ENCODE results near the gene MRM2. TPM values are rescaled to one million over a fixed set of nuclear protein-coding genes. Genes with fewer than 3 reads are reported as not detected.

Gene MRM2
- total RNA-seq, 2 experiments from 2014 or later, result 36.7 to 37.8 TPM

DNA sequence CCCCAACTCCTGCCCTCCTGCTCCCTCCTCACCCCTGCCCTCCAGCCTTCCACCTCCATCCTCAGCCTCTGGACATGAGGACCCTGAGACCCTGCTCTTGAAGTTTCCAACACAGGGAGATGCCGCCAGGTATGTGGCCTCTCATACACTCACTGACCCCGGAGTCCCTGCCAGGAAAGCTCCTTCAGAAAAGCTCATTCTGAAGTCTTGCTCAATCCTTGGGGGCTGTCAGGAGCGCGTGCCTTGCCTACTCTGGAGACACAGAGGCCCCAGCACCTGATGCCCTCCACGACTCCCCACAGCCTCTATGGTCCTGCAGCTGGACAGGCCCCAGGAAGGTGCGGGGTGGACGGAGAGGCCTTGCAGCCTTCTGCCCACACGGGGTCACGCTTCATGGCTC, 11.0 kb upstream of the MRM2 start:
- H3K4me3 Mint-ChIP-seq, result no peak overlapping the region
- no peak for ATAC-seq
- H3K27me3 Mint-ChIP-seq (ENCODE audit: low read depth), result no peaks in the 10 kb centered on the region
- H3K9me3 Mint-ChIP-seq (ENCODE audit: insufficient read depth), result no peaks in the 10 kb centered on the region
- H3K27ac Mint-ChIP-seq, result peak overlapping the region; percentile 77
- peaks cover 38% of the 10 kb centered on the region for H3K36me3 Mint-ChIP-seq (ENCODE audit: low read depth)
- ChIA-PET CTCF (no interaction called here), POLR2A (interaction anchor here (1.0 kb wide), 1 partner anchor 48 kb away, joined by 3 read pairs; no protein-coding TSS in a partner anchor)
- no peak for DNase-seq
- peaks cover 47% of the 10 kb centered on the region for H3K4me1 Mint-ChIP-seq (ENCODE audit: low read depth)

DNA sequence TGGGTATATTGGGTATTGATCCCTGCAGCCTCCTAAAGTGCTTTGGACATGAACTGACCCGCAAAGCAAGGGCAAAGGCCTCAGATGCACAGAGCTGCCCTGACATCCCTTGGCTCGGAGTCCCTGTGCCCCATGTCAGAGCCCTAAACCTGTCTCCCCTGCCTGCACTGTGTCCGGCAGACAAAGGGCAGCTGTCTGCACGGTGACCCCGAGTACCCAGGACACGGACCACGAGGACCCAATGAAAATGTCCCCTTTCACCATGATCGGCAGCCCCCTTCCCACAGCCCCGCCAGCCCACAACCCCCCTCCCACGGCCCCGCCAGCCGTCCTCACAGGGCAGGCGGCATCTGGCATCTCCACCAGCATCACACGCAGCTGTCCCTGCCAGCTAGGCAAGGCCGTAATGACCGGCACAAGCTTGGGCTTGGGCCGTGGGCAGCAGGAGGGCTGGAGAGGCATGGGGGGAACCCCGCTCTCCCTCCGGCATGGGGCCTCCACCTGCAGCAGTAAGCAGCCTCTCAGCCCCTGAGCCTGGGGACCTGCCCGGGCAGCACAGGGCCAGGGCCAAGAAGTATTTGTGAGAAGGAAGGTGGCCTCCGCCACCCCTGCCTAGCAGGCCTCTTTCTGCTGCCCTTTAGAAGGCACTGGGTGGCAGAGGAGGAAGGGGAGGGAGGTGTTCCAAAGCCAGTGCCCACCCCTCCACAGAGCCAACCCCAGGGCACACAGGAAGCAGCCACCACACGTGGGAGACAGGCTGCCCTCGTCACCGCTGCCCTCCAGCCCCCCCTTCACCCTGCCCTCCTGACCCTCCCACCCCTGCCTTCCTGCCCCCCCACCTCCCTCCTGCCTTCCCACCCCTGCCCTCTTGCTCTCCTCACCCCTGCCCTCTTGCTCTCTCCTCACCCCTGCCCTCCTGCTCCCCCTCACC, 10.1 kb upstream of the MRM2 start:
- H3K36me3 Mint-ChIP-seq (ENCODE audit: low read depth), result peaks cover 39% of the 10 kb centered on the region
- POLR2A ChIA-PET, result no interaction called here
- H3K27ac Mint-ChIP-seq, result peak overlapping the region; percentile 66
- H3K4me3 Mint-ChIP-seq, result no peak overlapping the region
- no peaks in the 10 kb centered on the region for H3K27me3 Mint-ChIP-seq (ENCODE audit: low read depth)
- DNase-seq (peak; percentile 31), ATAC-seq (no peak)
- H3K9me3 Mint-ChIP-seq (ENCODE audit: insufficient read depth), result no peaks in the 10 kb centered on the region
- CTCF ChIA-PET, result no interaction called here
- H3K4me1 Mint-ChIP-seq (ENCODE audit: low read depth), result peaks cover 53% of the 10 kb centered on the region

DNA sequence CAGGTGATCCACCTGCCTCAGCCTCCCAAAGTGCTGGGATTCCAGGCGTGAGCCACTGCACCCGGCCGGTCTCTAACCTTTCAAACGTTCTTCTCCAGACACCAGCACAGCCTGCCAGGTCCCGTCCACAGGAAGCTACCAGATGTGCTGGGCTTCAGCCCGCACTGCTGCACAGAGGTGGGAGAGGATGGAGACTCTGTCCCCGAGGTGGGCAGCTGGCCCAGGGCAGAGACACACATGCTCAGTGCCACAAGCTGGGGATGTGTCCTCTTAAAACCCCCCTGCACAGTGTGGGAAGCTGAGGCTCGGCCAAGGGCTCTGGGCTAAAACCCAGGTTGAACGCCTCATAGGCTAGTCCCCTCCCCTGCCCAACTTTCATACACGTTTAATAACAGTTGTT, 9.4 kb upstream of the MRM2 start:
- ChIA-PET CTCF (interaction anchor here (1.1 kb wide), 1 partner anchor 97 kb away, joined by 4 read pairs; no protein-coding TSS in a partner anchor), POLR2A (interaction anchor here (0.6 kb wide), 1 partner anchor 9 kb away, joined by 4 read pairs; the partner anchor contains the start of genes MRM2 and NUDT1)
- no peak for DNase-seq
- H3K9me3 Mint-ChIP-seq (ENCODE audit: insufficient read depth), result no peaks in the 10 kb centered on the region
- peaks cover 55% of the 10 kb centered on the region for H3K4me1 Mint-ChIP-seq (ENCODE audit: low read depth)
- H3K4me3 Mint-ChIP-seq, result no peak overlapping the region
- no peak for ATAC-seq
- no peaks in the 10 kb centered on the region for H3K27me3 Mint-ChIP-seq (ENCODE audit: low read depth)
- H3K36me3 Mint-ChIP-seq (ENCODE audit: low read depth), result peaks cover 37% of the 10 kb centered on the region
- peak overlapping the region; percentile 52 for H3K27ac Mint-ChIP-seq

DNA sequence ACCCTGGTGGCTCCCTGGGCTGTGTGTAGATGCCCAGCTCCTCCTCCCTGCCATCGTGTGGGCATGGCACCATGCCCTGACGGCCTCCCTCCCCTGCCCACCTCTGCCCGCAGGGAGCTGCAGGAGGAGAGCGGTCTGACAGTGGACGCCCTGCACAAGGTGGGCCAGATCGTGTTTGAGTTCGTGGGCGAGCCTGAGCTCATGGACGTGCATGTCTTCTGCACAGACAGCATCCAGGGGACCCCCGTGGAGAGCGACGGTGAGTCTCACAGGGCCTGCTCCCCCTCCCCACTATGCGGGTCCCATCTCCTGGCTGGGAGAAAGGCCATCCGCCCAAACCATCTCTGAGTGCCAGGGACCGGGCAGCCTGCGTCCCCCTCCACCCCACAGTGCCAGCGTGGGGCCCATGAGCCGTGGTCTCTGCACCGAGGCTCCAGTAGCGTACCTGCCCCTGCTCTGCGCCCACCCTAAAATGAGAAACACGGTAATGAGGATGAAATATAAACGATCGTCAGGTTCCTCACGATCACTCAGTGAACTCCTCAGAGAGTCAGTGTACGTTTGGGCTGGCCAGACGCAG, 7.8 kb upstream of the MRM2 start:
- no peak for DNase-seq
- peak overlapping the region; percentile 82 for H3K27ac Mint-ChIP-seq
- H3K27me3 Mint-ChIP-seq (ENCODE audit: low read depth), result no peaks in the 10 kb centered on the region
- no peaks in the 10 kb centered on the region for H3K9me3 Mint-ChIP-seq (ENCODE audit: insufficient read depth)
- peaks cover 63% of the 10 kb centered on the region for H3K4me1 Mint-ChIP-seq (ENCODE audit: low read depth)
- no peak for ATAC-seq
- H3K36me3 Mint-ChIP-seq (ENCODE audit: low read depth), result peaks cover 42% of the 10 kb centered on the region
- ChIA-PET CTCF (interaction anchor here (1.4 to 2.3 kb wide), 4 partner anchors 12 to 455 kb away, joined by 3 to 9 read pairs (median 7); no protein-coding TSS in a partner anchor), POLR2A (interaction anchor here (0.6 to 1.0 kb wide), 3 partner anchors 104 to 464 kb away, joined by 3 to 4 read pairs (median 3); no protein-coding TSS in a partner anchor)
- peak overlapping the region; percentile 71 for H3K4me3 Mint-ChIP-seq

DNA sequence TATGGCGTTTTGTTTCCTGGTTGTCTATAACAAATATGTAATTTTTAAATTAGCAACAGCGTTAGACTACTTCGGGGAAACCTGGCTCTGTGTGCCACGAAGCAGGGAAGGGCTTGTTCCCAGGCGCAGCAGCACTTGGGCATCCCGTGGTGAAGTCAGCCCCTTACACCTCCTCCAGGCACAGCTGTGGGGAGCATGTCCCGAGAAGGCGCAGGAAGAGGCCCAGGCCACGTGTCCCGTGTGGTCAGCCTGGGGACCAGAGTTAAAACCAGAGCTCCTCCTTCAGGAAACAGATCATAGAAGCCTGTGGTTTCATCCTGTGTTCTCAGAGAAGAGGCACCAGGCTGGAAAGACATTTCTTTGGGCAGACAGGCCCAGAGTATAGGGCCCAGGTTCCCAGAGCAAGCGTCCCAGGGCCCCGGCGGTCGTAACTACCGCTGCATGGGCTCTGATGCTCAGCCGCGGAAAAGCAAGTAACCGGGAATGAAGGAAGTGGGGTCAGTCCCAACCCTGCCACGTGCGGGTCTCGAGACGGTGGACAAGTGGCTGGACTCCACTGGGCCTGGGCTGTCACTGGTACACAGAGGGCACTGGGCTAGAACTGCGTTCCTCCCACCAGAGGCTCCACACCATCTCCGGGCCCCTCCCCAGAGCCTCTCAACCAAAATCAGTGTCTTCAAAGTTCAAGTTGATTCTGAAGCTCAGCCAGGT, 7.1 kb upstream of the MRM2 start:
- H3K36me3 Mint-ChIP-seq (ENCODE audit: low read depth), result peaks cover 45% of the 10 kb centered on the region
- peak overlapping the region; percentile 82 for H3K27ac Mint-ChIP-seq
- H3K9me3 Mint-ChIP-seq (ENCODE audit: insufficient read depth), result no peaks in the 10 kb centered on the region
- DNase-seq, result peak; percentile 60
- peaks cover 62% of the 10 kb centered on the region for H3K4me1 Mint-ChIP-seq (ENCODE audit: low read depth)
- no peaks in the 10 kb centered on the region for H3K27me3 Mint-ChIP-seq (ENCODE audit: low read depth)
- ChIA-PET POLR2A (interaction anchor here (0.5 to 1.0 kb wide), 5 partner anchors 8 to 464 kb away, joined by 3 to 4 read pairs (median 3); no protein-coding TSS in a partner anchor), CTCF (interaction anchor here (1.2 to 2.3 kb wide), 5 partner anchors 13 to 454 kb away, joined by 3 to 9 read pairs (median 5); no protein-coding TSS in a partner anchor)
- ATAC-seq, result peak; percentile 60
- peak overlapping the region; percentile 71 for H3K4me3 Mint-ChIP-seq

DNA sequence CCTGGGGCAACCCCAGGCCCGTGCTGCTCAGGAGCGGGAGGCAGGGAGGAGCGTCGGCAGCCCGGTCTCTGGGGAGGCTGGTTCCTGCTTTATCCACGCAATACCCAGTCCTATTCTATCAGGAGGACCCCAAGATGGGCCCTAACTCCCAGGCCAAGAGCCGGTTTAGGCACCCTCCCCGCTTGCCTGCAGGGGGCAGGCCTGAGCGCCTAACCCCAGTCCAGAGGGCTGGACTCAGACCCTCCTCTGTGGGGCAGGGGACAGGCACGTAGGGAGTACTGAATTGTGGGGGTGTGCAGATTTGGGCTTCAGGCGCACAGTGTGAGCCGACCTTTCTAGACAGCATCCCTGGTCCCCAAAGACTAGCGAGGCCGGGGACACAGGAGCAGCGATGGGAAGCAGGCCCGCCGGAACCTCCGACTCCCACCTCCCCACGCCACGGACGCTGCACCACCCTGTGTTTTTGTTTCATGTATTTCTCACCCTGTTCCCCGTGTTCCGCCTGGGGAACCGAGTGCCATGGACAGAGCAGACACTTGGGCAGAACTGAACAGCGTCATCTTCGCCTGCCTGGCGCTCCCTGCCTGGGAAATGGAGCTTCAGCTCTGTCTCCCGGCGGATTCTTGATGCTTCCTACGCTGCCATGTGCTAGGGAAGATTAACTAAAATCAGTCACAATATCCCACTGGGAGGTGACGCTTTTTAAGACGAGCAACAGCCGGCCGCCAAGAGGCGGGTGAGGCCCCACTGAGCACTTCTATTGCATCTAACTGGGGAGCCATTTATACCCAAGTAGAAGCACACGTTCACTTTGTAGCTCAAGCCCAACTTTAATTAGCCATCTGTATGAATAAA, 5.4 kb upstream of the MRM2 start:
- peaks cover 71% of the 10 kb centered on the region for H3K4me1 Mint-ChIP-seq (ENCODE audit: low read depth)
- peaks cover 47% of the 10 kb centered on the region for H3K36me3 Mint-ChIP-seq (ENCODE audit: low read depth)
- ChIA-PET CTCF (interaction anchor here (0.8 to 2.5 kb wide), 6 partner anchors 14 to 452 kb away, joined by 3 to 9 read pairs (median 6); no protein-coding TSS in a partner anchor), POLR2A (no interaction called here)
- H3K9me3 Mint-ChIP-seq (ENCODE audit: insufficient read depth), result no peaks in the 10 kb centered on the region
- no peak overlapping the region for H3K4me3 Mint-ChIP-seq
- DNase-seq (peak; percentile 33), ATAC-seq (no peak)
- no peaks in the 10 kb centered on the region for H3K27me3 Mint-ChIP-seq (ENCODE audit: low read depth)
- no peak overlapping the region for H3K27ac Mint-ChIP-seq

DNA sequence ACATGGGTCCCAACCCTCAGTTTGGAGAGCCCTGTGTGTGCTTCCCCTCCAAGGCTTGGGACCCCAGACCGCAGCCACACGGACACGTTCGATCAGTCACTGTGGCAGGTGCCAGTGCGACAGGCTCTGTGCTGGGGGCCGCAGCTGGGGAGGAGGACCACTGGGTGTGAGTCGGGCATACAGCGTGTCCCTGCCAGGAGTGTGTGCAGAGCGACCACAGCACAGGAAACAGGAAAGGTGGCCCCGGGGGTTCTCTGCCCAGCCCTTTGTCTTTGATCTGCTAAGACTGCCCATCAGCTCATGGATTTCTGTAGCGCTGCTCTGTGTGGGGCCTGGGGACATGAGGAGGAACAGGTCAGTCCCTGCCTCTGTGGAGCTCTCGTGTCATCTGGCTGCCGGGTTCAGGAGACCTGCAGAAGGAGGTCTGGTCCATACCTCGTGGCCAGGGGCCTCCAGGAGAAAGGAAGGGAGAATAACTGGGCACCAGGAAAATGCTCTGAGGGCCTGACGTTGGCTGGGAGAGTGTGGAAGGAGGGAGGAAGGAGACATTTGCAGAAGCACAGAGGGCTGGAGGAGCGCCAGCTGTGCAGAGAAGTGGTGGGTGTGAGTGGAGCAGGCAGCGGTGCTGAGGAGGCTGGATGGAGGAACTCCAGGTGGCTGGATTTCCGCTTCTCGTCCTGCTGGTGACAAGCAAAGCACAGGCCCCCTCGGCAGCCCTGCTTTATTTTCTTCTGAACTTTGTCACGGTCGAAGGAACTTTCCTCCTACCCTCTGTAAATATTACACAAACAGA, 4.1 kb upstream of the MRM2 start:
- Mint-ChIP-seq H3K4me1 (ENCODE audit: low read depth) (peaks cover 66% of the 10 kb centered on the region), H3K4me3 (no peak overlapping the region), H3K27ac (peak overlapping the region; percentile 46), H3K27me3 (ENCODE audit: low read depth) (no peaks in the 10 kb centered on the region), H3K9me3 (ENCODE audit: insufficient read depth) (no peaks in the 10 kb centered on the region), H3K36me3 (ENCODE audit: low read depth) (peaks cover 39% of the 10 kb centered on the region)
- no peak for DNase-seq
- CTCF ChIA-PET, result interaction anchor here (2.5 kb wide), 1 partner anchor 102 kb away, joined by 9 read pairs; no protein-coding TSS in a partner anchor
- ATAC-seq, result no peak
- POLR2A ChIA-PET, result no interaction called here

DNA sequence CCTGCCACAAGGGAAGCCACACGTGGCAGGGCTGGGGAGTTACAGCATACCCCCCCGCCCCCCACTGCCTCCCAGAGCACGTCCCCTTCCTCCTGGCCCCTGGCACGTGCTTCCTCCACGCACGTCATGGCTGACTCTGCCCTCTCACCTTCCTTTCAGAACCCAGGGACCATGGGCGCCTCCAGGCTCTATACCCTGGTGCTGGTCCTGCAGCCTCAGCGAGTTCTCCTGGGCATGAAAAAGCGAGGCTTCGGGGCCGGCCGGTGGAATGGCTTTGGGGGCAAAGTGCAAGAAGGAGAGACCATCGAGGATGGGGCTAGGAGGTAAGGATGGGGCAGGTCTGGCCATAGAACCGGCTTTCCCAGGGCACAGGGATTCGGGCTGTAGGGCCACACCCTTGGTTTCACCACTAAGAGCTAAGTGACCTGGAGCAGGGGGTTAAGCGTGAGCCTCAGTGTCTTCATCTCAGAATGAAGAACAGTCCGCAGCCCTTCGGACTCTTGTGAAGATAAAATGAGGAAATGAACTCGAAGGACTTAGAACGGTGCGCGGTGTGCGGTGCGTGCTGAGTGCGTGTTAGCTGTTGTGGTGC, 2.5 kb upstream of the MRM2 start:
- Mint-ChIP-seq H3K4me1 (ENCODE audit: low read depth) (peaks cover 67% of the 10 kb centered on the region), H3K27ac (no peak overlapping the region), H3K27me3 (ENCODE audit: low read depth) (no peaks in the 10 kb centered on the region), H3K9me3 (ENCODE audit: insufficient read depth) (no peaks in the 10 kb centered on the region), H3K36me3 (ENCODE audit: low read depth) (peaks cover 34% of the 10 kb centered on the region), H3K4me3 (no peak overlapping the region)
- DNase-seq (no peak), ATAC-seq (no peak)
- CTCF ChIA-PET, result interaction anchor here (0.8 to 2.5 kb wide), 2 partner anchors 11 to 103 kb away, joined by 3 to 9 read pairs; no protein-coding TSS in a partner anchor
- POLR2A ChIA-PET, result no interaction called here

DNA sequence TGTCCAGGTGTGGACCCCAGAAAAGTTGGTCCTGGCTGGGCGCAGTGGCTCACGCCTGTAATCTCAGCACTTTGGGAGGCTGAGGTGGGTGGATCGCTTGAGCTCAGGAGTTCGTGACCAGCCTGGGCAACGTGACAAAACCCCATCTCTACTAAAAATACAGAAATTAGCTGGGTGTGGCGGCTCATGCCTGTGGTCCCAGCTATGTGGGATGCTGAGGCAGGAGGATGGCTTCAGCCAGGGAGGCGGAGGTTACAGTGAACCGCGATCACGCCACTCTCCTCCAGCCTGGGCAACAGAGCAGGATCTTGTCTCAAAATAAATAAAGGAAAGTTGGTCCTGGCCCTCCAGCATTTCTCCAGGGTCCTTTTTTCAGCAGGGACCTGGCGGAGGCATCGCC, 1.5 kb upstream of the MRM2 start:
- POLR2A ChIA-PET, result interaction anchor here (2.7 kb wide), 1 partner anchor 11 kb away, joined by 15 read pairs; the partner anchor contains the start of gene MAD1L1
- ATAC-seq, result no peak
- Mint-ChIP-seq H3K36me3 (ENCODE audit: low read depth) (peaks cover 31% of the 10 kb centered on the region), H3K27ac (no peak overlapping the region), H3K4me1 (ENCODE audit: low read depth) (peaks cover 57% of the 10 kb centered on the region), H3K9me3 (ENCODE audit: insufficient read depth) (no peaks in the 10 kb centered on the region), H3K4me3 (peak overlapping the region; percentile 95), H3K27me3 (ENCODE audit: low read depth) (no peaks in the 10 kb centered on the region)
- CTCF ChIA-PET, result no interaction called here
- DNase-seq, result no peak

Measured in activated CD8-positive, alpha-beta T cell treated with anti-CD3 and anti-CD28 coated beads, Interleukin-2, amount 10 ng/mL, durations not matched to agents 7 days and 5 days (primary cell).